HS-27A (cell line): ENCODE results near the gene ELK4.

ENCODE experiments used
- DNase-seq: peaks from one replicate; pipeline ENCODE4 v3.0.0-alpha.2; 2012; ENCODE audit warnings: low read depth, missing footprints

Gene ELK4

DNA sequence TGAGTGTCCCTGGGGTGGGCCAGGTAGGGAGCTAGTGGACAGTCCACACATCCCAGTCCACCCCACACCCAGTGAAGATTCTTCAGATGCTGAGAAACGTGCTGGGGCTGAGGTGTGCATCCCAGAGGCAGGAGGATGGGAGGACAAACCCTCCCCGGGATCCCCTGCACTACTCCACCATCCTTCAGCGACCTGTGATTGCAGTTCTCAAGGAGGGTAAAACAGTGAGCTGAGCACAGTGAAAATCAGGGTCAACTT lies 51.0 kb downstream of the ELK4 start:
- no peak for DNase-seq

- DNase-seq: no peak
Measured at GRCh38 chr1:205580140-205580922, 51.5 kb downstream of the ELK4 start.

- DNase-seq: no peak
Measured at GRCh38 chr1:205579711-205580110, 52.1 kb downstream of the ELK4 start.

GRCh38 chr1:205578780-205579571 lies 52.8 kb downstream of the ELK4 start:
- DNase-seq: no peak

DNA sequence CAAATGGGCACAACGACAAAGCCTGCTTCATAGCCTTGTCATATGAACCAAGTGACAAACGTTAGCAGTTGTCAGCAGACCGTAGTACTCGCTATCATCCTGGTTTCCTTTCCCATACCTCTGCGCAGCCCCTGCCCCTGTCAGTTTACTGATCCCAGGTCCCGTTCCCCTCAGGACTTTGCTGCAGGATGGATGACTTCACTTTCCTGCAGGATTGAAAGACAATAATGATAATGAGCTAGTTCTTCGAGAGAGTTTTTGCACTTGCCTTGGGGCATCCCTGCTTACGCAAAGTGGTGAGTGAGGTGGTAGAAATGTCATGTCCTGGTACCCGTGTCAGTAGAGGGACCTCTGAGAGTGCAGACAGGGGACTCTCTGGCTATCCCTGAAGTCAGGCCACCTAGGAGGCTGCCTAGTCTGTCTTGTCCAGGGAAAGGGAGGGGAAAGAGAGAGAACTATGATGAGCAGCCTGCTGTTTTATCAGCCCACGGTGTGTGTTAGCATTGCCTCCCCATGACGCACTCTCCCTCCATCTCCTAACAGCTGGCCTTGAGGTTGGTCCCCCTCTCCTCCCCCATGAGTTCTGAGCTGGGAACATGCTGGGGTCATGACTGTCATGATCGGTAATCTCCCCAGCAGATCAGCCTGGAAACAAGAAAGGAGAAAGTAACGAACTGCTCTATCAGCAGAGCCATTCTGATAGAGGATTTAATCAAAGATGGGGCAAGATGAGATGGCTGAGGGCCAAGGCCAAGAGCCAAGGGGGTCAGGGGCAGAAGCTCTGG lies 53.7 kb downstream of the ELK4 start:
- no peak for DNase-seq

- no peak for DNase-seq
Measured at GRCh38 chr1:205576805-205577761, 54.7 kb downstream of the ELK4 start.

GRCh38 chr1:205576011-205576410 lies 55.8 kb downstream of the ELK4 start:
- no peak for DNase-seq

GRCh38 chr1:205575294-205575885 lies 56.4 kb downstream of the ELK4 start:
- no peak for DNase-seq

DNA sequence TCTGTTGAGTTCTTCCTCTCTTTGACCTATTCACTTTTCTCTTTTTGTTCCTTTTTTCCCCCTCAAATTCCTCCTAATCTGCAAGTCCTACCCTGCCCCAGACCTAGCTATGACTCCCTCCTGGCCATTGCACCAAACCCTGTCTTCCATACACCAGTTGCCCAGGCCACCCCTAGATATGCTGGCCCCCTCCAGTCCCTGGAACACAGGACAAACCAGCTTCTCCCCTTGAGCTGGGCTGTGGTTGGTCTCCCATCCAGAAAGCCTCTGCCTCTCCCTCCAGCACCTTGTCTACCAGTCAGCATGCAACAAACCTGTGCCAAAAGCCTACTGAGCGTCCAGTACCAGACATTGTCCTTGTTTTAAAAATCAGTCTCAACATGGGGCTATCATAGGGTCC lies 59.4 kb downstream of the ELK4 start:
- no peak for DNase-seq

GRCh38 chr1:205571747-205572146 lies 60.1 kb downstream of the ELK4 start:
- no peak for DNase-seq

DNA sequence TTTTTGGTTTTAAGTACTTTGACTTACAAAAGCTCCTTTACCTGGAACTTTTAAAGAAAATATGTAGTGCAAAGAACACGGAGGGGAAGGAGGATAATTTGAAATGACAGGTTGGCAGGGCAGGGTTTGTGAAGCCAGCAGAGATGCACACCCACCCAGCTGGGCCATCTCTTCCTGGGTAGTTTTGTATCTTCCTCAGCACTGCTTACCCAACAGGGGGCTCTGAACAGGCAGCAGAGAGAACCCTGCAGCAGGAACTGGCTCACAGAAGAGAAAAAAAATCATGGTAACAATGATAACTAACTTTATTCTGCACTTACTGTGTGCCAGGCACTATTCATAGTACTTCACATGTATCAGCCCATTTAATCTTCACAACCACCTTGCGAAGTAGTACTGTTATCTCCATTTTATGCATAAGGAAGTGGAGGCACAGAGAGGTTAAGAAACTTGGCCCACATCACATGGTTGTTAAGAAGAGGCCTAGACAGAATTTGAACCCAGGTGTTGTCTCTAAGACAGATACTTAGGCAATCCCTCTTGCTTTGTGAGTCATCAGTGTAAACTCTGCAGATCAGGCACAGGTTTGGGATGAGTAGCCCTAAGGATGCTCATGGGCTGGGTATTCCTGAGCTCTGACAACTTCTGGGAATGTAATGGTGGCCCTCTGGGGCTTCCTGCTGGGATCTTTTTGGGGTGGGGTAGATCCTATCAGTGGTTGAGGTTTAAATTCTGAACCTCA lies 60.8 kb downstream of the ELK4 start:
- no peak for DNase-seq

DNA sequence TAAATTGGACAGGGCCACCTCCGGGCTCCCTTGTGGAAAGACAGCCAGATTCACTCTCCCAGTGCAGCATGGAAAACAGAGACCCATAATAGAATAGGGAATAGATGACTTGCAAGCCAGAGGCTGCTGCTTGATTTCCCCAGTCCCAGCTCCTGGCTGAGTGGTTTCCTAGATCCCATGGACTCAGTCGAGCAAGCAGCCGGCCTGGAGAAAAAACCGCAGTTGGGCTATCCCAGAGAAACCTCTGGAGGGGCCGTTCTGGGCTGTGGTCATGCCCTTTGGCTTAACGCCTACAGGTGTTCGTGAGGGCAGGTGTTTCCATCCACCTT lies 61.7 kb downstream of the ELK4 start:
- DNase-seq: no peak

DNA sequence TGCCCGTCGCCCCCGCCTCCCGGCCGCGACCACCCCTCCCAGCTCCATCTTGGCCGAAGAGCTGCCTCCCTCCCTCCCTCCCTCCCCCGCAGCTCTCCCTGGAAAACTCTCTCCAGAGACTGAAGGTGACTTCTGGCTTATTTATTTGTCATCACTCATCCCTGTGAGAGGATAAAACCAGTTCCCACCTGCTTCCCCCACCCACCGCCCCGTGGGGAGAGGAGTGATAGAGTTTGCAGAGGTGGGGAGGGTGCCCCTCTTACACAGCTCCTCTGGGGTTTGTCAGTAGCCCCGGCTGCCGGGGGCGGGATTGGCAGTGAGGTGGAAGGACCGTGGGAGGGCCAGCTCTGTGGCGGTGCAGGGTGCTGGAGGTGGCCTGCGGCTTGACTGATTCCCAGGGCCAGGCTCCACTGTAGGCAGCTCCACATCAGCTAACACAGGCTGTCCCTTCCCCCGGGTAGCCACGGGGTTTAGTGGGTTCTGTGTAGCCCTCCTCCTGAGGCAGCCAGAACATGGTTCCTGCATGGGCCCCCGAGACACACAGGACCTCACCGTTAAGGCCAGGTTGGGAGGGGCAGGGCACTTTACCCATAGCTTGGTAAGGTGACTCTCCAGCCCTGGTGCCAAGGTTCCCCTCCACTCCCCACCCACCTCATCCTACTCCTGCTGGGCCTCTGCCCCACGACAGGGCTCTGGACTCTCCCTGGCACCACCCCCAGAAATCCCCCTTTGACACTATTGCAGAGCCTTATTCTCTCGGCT lies 62.2 kb downstream of the ELK4 start:
- DNase-seq: no peak

DNA sequence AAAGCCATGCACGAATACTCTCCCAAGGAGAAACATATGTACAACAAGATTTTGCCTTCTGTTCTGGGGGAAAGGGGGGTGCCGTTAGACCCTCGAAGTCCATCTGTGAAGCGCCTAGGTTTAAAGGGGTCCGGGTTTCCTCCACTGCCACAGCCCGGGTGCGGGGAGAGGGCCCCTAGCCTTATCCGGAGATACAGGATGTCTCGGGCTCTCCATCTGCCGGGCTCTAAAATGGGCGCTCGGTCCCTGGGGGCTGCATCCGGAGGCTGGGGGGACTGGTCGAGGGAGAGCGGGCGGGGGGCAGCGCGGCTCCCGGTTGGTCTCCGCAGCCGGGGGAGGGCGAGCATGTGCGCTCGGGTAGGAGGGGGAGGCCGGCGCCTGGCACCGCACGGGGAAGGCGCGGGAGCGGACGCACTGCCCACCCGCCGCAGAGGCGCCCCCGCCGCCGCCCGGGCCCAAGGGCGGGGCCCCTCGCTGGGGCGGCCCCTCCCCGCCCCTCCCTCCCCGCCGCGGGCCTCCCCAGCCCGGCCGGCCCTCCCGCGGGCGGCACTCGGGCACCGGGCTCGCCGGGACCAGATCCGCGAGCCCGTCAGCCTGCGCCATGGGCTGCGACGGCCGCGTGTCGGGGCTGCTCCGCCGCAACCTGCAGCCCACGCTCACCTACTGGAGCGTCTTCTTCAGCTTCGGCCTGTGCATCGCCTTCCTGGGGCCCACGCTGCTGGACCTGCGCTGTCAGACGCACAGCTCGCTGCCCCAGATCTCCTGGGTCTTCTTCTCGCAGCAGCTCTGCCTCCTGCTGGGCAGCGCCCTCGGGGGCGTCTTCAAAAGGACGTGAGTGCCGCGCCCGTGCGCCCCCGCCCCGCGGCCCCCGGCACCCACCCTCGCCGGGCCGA lies 63.1 kb downstream of the ELK4 start:
- no peak for DNase-seq

GRCh38 chr1:205568135-205568468 lies 63.7 kb downstream of the ELK4 start:
- no peak for DNase-seq

DNA sequence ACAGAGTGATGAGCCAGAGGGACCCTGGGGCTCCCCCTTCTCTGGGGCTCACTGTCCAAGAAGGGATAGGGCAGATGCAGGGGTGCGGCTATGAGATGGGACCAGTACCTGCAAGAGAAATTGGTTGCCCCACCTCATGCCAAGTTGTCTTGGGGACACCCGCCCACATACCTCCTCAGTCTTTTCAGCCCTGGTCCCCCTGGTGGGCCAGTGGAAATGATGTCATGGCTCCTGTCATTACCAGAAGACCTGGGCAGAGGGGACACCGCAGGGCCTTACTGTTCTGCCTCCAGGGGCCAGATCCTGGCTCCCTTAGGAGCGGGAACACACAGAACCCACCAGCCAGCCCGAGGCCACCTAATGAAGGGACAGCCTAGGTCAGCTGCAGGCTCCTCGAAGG lies 64.1 kb downstream of the ELK4 start:
- DNase-seq: no peak

- no peak for DNase-seq
Measured at GRCh38 chr1:205565799-205566198, 66.0 kb downstream of the ELK4 start.

DNA sequence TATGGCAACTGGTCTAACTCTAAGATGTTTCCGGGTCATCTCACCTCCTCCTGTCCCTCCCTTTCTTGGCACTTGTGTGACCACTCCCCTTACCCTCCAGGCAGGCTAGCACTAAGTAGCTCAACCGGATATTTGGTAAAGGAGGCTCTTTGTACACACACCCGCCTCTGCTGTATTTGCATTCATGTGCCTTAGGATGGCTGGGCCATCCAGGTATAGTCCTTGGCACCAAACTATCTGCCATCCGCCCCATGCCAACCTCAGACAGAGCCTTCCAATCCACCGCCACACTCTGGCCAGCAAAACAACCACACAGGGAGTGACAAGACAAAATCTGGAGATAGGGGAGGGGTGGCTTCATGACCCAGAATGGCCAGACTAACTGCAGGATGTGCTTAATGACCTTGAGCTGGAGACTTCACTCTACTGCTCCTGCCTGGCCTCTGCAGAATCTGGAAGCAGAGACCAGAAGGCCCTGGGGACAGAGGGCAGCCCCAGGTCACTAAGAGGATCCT lies 67.8 kb downstream of the ELK4 start:
- no peak for DNase-seq
